Activated CD4-positive, alpha-beta T cell treated with anti-CD3 and anti-CD28 coated beads, Interleukin-2, amount 10 ng/mL, durations not matched to agents 7 days and 5 days (primary cell): ENCODE data around the gene DHFR2. TPM values are rescaled to one million over a fixed set of nuclear protein-coding genes. Genes with fewer than 3 reads are reported as not detected.
"Not testable (repeated sequence)": the region's sequence is repeated elsewhere in the genome, so short reads cannot be mapped to it uniquely, and the experiment has no call there.

Experiments
- CTCF ChIA-PET: fragments of 350-600 bp; sonication (Branson Sonifier 250); formaldehyde crosslinking; loops from one replicate; lab custom pipeline; 2021; ENCODE audit warnings: antibody characterized with exemption; lab: Charles Lee
- POLR2A ChIA-PET: fragments of 350-600 bp; sonication (Branson Sonifier 250); formaldehyde crosslinking; loops from one replicate; lab custom pipeline; 2021; ENCODE audit warnings: antibody characterized with exemption; lab: Charles Lee
- DNase-seq: peaks from one replicate; pipeline ENCODE4 v3.0.0-alpha.2; 2020
- H3K27ac Mint-ChIP-seq: one replicate; pipeline ENCODE4 v1.8.0; 2021; ENCODE audit warnings: mild to moderate bottlenecking, moderate library complexity, mixed read lengths
- H3K27me3 Mint-ChIP-seq: one replicate; pipeline ENCODE4 v1.8.0; 2021; ENCODE audit warnings: mixed read lengths
- H3K36me3 Mint-ChIP-seq: one replicate; pipeline ENCODE4 v1.8.0; 2021; ENCODE audit warnings: low read depth, mixed read lengths
- H3K4me1 Mint-ChIP-seq: one replicate; pipeline ENCODE4 v1.8.0; 2021; ENCODE audit warnings: mixed read lengths
- H3K4me3 Mint-ChIP-seq: one replicate; pipeline ENCODE4 v1.8.0; 2021; ENCODE audit warnings: mild to moderate bottlenecking, moderate library complexity, mixed read lengths
- H3K9me3 Mint-ChIP-seq: one replicate; pipeline ENCODE4 v1.8.0; 2021; ENCODE audit warnings: mixed read lengths
- total RNA-seq, 2 experiments: library from RNA; stranded (reverse); gene quantifications; one replicate each; pipeline ENCODE4 v1.2.3, GENCODE V29; 2021

Gene DHFR2
- total RNA-seq: 1 to 10 TPM; 8.4 to 9.0 TPM

DNA sequence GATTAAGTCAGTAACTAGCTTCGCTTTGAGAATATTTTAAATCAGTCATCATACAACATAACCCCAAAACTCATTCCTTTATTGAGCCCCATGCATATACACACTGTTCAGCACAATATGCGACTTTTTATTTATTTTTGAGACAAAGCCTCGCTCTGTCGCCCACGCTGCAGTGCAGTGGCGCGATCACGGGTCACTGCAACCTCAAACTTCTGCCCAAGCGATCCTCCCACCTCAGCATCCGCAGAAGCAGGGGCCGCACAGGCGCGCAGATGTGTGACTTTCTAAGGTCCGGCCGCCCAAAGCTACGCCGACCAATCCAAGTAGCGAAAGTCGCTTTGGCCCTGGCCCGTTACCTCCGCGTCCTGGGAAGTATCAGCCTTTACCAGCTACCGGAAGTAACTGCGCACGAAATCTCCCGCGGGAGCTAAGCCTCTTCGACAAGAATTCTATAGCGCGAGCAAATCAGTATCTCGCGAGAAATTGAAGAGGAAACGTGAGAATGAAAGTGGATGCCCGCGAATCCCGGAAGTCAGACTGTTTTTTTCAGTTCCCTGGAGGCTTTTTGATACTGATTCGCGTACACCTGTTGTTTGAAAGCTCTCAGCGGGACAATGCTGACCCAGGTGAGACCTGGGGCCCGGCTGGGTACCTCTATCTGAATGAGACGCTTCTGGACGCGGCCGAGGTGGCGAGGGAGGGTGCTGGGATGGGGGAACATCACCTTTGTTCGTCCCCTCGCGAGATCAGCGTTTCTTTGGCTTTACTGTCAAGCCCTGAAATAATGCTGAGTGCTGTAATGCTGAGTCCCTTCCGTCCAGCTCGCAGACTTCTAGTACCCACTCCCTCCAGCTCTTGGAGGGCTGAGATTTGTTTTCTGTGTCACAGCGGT is at the start of gene DHFR2, which contains the start of gene NSUN3:
Gene DHFR2, minus strand, starts transcription at position 404 of the 892 bp plus-strand sequence. CDS start 1,405 bp downstream, outside the sequence.
Gene NSUN3, plus strand, starts transcription at position 549 of the 892 bp plus-strand sequence. Its CDS starts 66 bp downstream, at position 615.
- ChIA-PET POLR2A (interaction anchor here (1.0 kb wide), 1 partner anchor 83 kb away, joined by 3 read pairs; no protein-coding TSS in a partner anchor), CTCF (interaction anchor here (0.8 to 1.6 kb wide), 4 partner anchors 9 to 52 kb away, joined by 3 to 6 read pairs (median 4); no protein-coding TSS in a partner anchor)
- Mint-ChIP-seq H3K9me3 (peaks cover 9% of the 10 kb centered on the region), H3K27me3 (no peaks in the 10 kb centered on the region), H3K27ac (peak within 1 kb of the TSS; percentile 97), H3K4me1 (peaks cover 39% of the 10 kb centered on the region), H3K4me3 (peak within 1 kb of the TSS; percentile 89), H3K36me3 (peaks cover 50% of the 10 kb centered on the region)
- DNase-seq: peak; percentile 91

DNA sequence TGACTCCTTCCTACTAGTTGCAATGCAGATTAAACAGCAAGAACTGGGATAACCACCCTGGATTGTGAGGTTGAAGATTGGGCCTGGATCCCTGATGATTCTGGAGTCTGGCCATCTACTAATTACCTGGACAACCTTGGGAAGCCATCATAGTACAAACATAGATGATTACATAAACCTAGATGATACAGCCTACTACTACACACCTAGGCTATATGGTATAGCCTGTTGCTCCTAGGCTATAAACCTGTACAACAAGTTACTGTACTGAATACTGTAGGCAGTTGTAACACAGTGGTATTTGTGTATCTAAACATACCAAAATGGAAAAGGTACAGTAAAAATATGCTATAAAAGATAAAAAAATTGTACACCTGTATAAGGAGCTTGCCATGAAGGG is 48.1 kb upstream of the DHFR2 start:
- H3K27ac Mint-ChIP-seq: no peak overlapping the region

DNA sequence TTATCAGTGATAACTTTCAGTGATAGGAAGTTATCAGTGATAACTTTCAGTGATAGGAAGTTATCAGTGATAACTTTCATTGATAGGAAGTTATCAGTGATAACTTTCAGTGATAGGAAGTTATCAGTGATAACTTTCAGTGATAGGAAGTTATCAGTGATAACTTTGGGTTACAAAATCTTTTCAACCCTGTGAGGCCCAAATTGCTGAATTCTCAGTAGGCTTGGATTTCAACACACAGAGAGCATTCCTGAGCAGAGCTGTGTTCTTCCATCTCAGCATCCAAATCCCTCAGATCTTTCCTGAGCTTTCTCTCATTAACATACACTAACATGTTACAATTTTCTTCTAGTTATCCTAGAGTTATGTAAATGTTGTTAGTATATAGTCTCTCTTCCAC is 47.5 kb upstream of the DHFR2 start:
- H3K4me1 Mint-ChIP-seq, POLR2A ChIA-PET, DNase-seq, H3K27ac Mint-ChIP-seq, H3K4me3 Mint-ChIP-seq, H3K9me3 Mint-ChIP-seq, H3K27me3 Mint-ChIP-seq, CTCF ChIA-PET: not testable (repeated sequence)
- peaks cover 23% of the 10 kb centered on the region for H3K36me3 Mint-ChIP-seq

More for the DNA sequence above, 48.1 kb upstream of the DHFR2 start:
- CTCF ChIA-PET: no interaction called here
- no peaks in the 10 kb centered on the region for H3K27me3 Mint-ChIP-seq
- no peaks in the 10 kb centered on the region for H3K9me3 Mint-ChIP-seq
- DNase-seq: no peak
- H3K4me3 Mint-ChIP-seq: no peak overlapping the region
- peaks cover 21% of the 10 kb centered on the region for H3K36me3 Mint-ChIP-seq
- peaks cover 5% of the 10 kb centered on the region for H3K4me1 Mint-ChIP-seq
- POLR2A ChIA-PET: no interaction called here

GRCh38 chr3:94106268-94106667 is 43.6 kb upstream of the DHFR2 start:
- ChIA-PET CTCF (no interaction called here), POLR2A (no interaction called here)
- Mint-ChIP-seq H3K9me3 (no peaks in the 10 kb centered on the region), H3K27me3 (no peaks in the 10 kb centered on the region), H3K4me3 (no peak overlapping the region), H3K4me1 (peaks cover 2% of the 10 kb centered on the region), H3K36me3 (peaks cover 18% of the 10 kb centered on the region), H3K27ac (peak overlapping the region; percentile 15)
- no peak for DNase-seq

- Mint-ChIP-seq H3K4me3 (no peak overlapping the region), H3K36me3 (peaks cover 23% of the 10 kb centered on the region), H3K27me3 (no peaks in the 10 kb centered on the region), H3K27ac (no peak overlapping the region), H3K4me1 (peaks cover 4% of the 10 kb centered on the region), H3K9me3 (no peaks in the 10 kb centered on the region)
- no peak for DNase-seq
- ChIA-PET CTCF (no interaction called here), POLR2A (interaction anchor here (0.6 kb wide), 1 partner anchor 82 kb away, joined by 5 read pairs; no protein-coding TSS in a partner anchor)
These were observed 39.1 kb upstream of the DHFR2 start for GRCh38 chr3:94101860-94102259.

DNA sequence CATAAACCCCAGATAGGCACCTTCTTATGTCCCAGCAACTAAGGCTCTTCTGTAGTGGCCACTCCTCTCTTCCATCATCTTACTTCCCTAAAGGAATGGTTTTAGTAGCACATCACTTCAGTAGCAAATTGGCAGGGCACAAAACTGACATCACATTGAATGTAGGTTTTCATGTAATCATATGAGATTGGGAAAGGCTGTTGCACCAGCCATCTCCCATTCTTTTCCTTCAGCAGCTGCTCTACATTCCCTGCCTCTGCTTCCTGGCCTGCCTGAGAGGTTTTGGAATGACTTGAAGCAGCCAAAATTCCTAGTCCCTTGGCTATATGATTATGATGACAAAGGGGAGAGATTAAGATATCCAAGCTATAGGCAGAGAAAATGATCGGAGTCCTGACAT is 36.6 kb upstream of the DHFR2 start:
- H3K36me3 Mint-ChIP-seq: peaks cover 29% of the 10 kb centered on the region
- ChIA-PET CTCF (no interaction called here), POLR2A (no interaction called here)
- H3K27me3 Mint-ChIP-seq: no peaks in the 10 kb centered on the region
- no peak overlapping the region for H3K4me3 Mint-ChIP-seq
- DNase-seq: no peak
- H3K27ac Mint-ChIP-seq: no peak overlapping the region
- no peaks in the 10 kb centered on the region for H3K9me3 Mint-ChIP-seq
- peaks cover 2% of the 10 kb centered on the region for H3K4me1 Mint-ChIP-seq

DNA sequence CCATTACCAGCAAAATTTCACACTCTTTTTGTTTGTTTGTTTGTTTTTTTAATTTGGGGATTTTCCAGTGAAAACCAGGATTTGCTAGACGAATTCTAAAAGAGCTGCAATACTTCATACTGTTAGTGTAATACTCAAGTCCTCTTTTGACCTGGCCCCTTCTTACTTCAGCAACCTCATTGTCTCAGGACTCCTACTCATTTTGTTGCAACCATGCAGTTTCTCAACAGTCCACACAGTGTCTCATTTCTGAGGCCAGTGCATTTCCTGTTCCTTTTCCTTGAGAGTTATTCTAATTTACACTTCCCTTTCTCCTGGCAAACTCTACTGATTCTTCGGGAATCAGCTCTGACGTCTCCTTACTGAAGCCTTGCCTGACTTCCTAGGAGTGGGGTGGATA is 35.7 kb upstream of the DHFR2 start:
- ChIA-PET POLR2A (no interaction called here), CTCF (no interaction called here)
- Mint-ChIP-seq H3K36me3 (peaks cover 31% of the 10 kb centered on the region), H3K27ac (no peak overlapping the region), H3K9me3 (no peaks in the 10 kb centered on the region), H3K4me1 (peaks cover 2% of the 10 kb centered on the region), H3K27me3 (no peaks in the 10 kb centered on the region), H3K4me3 (no peak overlapping the region)
- no peak for DNase-seq

DNA sequence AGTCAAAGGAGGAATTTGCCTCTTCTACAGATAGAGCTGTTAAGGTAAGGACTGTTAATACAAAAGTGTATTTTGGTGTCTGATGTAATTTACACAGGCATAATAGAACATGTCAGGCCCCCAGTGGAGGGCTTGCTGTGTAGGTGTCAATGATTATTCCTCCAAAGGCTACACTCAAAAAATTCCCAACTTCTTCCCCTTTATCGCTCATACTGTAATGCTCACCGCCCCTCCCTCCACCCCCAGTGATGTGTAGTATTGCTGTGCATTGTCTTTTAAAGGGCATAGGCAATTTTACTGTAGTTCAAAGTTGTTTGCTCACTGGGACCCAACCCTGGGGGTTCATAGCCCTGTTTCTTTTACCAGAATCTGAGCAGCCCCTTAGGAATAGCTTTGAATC is 32.4 kb upstream of the DHFR2 start:
- Mint-ChIP-seq H3K36me3 (peaks cover 44% of the 10 kb centered on the region), H3K4me1 (peaks cover 2% of the 10 kb centered on the region), H3K9me3 (no peaks in the 10 kb centered on the region), H3K4me3 (no peak overlapping the region), H3K27ac (no peak overlapping the region), H3K27me3 (no peaks in the 10 kb centered on the region)
- DNase-seq: no peak
- POLR2A ChIA-PET: no interaction called here
- CTCF ChIA-PET: no interaction called here

- H3K27ac Mint-ChIP-seq: no peak overlapping the region
- no peak overlapping the region for H3K4me3 Mint-ChIP-seq
- H3K9me3 Mint-ChIP-seq: no peaks in the 10 kb centered on the region
- peaks cover 2% of the 10 kb centered on the region for H3K4me1 Mint-ChIP-seq
- no peak for DNase-seq
- H3K27me3 Mint-ChIP-seq: no peaks in the 10 kb centered on the region
- POLR2A ChIA-PET: no interaction called here
- CTCF ChIA-PET: no interaction called here
- H3K36me3 Mint-ChIP-seq: peaks cover 53% of the 10 kb centered on the region
These were observed 30.4 kb upstream of the DHFR2 start for GRCh38 chr3:94093151-94093550.

GRCh38 chr3:94092086-94092485 is 29.4 kb upstream of the DHFR2 start:
- CTCF ChIA-PET: interaction anchor here (0.9 kb wide), 1 partner anchor 12 kb away, joined by 4 read pairs; no protein-coding TSS in a partner anchor
- H3K36me3 Mint-ChIP-seq: peaks cover 54% of the 10 kb centered on the region
- no peak overlapping the region for H3K4me3 Mint-ChIP-seq
- no peaks in the 10 kb centered on the region for H3K9me3 Mint-ChIP-seq
- H3K4me1 Mint-ChIP-seq: no peaks in the 10 kb centered on the region
- DNase-seq: no peak
- POLR2A ChIA-PET: no interaction called here
- no peak overlapping the region for H3K27ac Mint-ChIP-seq
- no peaks in the 10 kb centered on the region for H3K27me3 Mint-ChIP-seq

GRCh38 chr3:94089126-94089525 is 26.4 kb upstream of the DHFR2 start:
- Mint-ChIP-seq H3K9me3 (no peaks in the 10 kb centered on the region), H3K36me3 (peaks cover 53% of the 10 kb centered on the region), H3K4me3 (no peak overlapping the region), H3K27me3 (no peaks in the 10 kb centered on the region), H3K4me1 (no peaks in the 10 kb centered on the region), H3K27ac (no peak overlapping the region)
- ChIA-PET POLR2A (no interaction called here), CTCF (interaction anchor here (0.6 kb wide), 1 partner anchor 109 kb away, joined by 3 read pairs; no protein-coding TSS in a partner anchor)
- no peak for DNase-seq

DNA sequence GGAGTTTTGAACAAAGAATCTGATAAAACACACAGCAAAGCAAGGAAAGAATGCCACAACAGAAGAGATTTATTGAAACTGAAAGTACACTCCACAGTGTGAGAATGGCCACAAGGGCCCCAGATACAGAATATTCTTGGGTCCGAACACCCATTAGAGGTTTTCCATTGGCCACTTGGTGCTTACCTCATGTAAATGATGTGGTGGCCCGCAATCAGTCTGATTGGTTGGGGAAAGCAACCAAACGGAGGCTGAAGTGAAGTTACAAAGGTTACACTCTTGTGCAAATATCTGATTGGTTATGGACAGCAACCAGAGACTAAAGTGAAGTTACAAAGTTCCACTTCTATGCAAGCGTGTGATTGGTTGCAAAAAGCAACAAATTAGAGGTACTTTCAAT is 20.5 kb upstream of the DHFR2 start:
- no peak for DNase-seq
- Mint-ChIP-seq H3K9me3 (no peaks in the 10 kb centered on the region), H3K27me3 (no peaks in the 10 kb centered on the region), H3K4me3 (no peak overlapping the region), H3K4me1 (peaks cover 45% of the 10 kb centered on the region), H3K36me3 (peaks cover 51% of the 10 kb centered on the region), H3K27ac (peak overlapping the region; percentile 33)
- CTCF ChIA-PET: no interaction called here
- POLR2A ChIA-PET: no interaction called here

DNA sequence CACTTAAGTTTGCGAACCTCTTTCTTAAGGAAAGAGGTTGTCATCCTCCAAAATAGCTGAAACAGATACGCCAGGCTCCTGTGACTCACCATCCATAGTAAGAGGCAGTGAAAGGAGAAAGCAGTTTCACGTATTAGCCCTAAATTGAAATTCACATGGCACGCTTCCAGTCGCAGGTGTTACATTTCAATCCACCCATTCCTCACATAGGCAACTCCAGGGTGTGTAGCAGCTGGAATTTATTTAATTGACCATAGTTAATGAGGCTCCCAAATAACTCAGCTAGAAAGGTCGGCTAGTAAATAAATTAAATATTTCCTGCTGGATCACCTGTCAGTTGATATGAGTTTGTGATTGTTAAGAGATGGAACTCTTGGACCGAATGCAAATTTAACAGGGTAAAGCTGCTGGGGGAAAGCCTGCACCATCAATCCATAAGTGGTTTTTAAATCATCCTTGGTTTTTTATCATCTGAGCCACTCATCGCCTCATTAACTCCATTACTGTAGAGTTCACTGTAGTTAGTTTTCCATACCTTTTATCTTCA is 19.7 kb upstream of the DHFR2 start:
- Mint-ChIP-seq H3K27me3 (no peaks in the 10 kb centered on the region), H3K9me3 (no peaks in the 10 kb centered on the region), H3K4me1 (peaks cover 51% of the 10 kb centered on the region), H3K27ac (no peak overlapping the region), H3K36me3 (peaks cover 50% of the 10 kb centered on the region), H3K4me3 (no peak overlapping the region)
- POLR2A ChIA-PET: no interaction called here
- CTCF ChIA-PET: interaction anchor here (0.8 to 1.1 kb wide), 2 partner anchors 16 to 21 kb away, joined by 3 to 4 read pairs; no protein-coding TSS in a partner anchor
- DNase-seq: no peak
